ENCODE results near the gene FAM3A. TPM values are rescaled to one million over a fixed set of nuclear protein-coding genes. Genes with fewer than 3 reads are reported as not detected.

FAM3A gene
- total and polyA plus RNA-seq, 2 of the 8 experiments (the other 6 are each of a cell fraction or from before 2014, with no cell fraction given) = 16.2 to 18.6 TPM

DNA sequence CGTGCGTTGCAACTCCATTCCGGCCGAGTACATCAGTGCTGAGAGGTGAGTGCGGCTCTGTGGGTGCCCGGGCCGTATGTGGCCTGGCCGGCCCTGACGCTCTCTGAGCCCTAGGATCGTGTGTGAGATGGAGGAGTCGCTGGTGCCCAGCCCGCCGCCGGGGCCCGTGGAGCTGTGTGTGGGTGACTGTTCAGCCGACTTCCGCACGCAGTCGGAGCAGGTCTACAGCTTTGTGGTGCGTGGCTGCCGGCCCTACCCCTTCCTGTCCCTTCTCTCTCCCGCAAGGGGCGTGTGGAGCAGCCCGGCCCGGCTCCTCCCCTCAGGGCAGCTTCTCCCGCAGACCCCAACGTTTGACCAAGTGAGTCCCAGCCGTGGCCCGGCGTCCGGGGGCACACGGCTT lies 50.0 kb downstream of the FAM3A start:
- H3K23ac ChIP-seq (ENCODE audit: insufficient read length) = no peak overlapping the region
- H3K36me3 ChIP-seq (ENCODE audit: control insufficient read depth in 2 of 4, insufficient read depth in 4 of 4, low read length in 3 of 4) = peaks cover 0 to 31% (median 7%) of the 10 kb centered on the region in 4 experiments; a peak in 6 of 8 replicates
- H2BK5ac ChIP-seq (ENCODE audit: low read depth, low read length) = no peak overlapping the region
- no peak overlapping the region for H3K4me2 ChIP-seq (ENCODE audit: insufficient read depth in 1 of 2, low read depth in 2 of 2, low read length in 2 of 2)
- H3K23me2 ChIP-seq (ENCODE audit: low read depth, low read length) = no peaks in the 10 kb centered on the region
- FAIRE-seq = no peak
- TF ChIP-seq BCL11A (IDR thresholded peaks at IDR 0.05; ENCODE audit: low read depth in 2 of 2, low read length in 2 of 2) (no peak), GTF2F1 (IDR thresholded peaks at IDR 0.05; ENCODE audit: borderline replicate concordance, low read depth, low read length) (no peak), EZH2 (IDR thresholded peaks at IDR 0.05; ENCODE audit: low read depth, low read length, severe bottlenecking) (no peak), POLR2AphosphoS5 (IDR thresholded peaks at IDR 0.05; ENCODE audit: low read depth, low read length) (no peak), CBX8 (IDR thresholded peaks at IDR 0.05; ENCODE audit: borderline replicate concordance, low read depth, low read length) (no peak), ZNF274 (IDR thresholded peaks at IDR 0.05; ENCODE audit: borderline replicate concordance, extremely low read depth, low read length) (no peak), FOSL1 (IDR thresholded peaks at IDR 0.05; ENCODE audit: insufficient read depth, low read depth, low read length) (no peak), SAP30 (IDR thresholded peaks at IDR 0.05; ENCODE audit: insufficient read depth, insufficient replicate concordance, low read length) (no peak), RFX5 (IDR thresholded peaks at IDR 0.05; ENCODE audit: borderline replicate concordance, low read depth, low read length) (no peak)
- TF ChIP-seq, protein P1, sequence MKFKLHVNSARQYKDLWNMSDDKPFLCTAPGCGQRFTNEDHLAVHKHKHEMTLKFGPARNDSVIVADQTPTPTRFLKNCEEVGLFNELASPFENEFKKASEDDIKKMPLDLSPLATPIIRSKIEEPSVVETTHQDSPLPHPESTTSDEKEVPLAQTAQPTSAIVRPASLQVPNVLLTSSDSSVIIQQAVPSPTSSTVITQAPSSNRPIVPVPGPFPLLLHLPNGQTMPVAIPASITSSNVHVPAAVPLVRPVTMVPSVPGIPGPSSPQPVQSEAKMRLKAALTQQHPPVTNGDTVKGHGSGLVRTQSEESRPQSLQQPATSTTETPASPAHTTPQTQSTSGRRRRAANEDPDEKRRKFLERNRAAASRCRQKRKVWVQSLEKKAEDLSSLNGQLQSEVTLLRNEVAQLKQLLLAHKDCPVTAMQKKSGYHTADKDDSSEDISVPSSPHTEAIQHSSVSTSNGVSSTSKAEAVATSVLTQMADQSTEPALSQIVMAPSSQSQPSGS (IDR thresholded peaks at IDR 0.05; ENCODE audit: low read length) = no peak
- TF ChIP-seq, protein P2, sequence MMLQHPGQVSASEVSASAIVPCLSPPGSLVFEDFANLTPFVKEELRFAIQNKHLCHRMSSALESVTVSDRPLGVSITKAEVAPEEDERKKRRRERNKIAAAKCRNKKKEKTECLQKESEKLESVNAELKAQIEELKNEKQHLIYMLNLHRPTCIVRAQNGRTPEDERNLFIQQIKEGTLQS (IDR thresholded peaks at IDR 0.05; ENCODE audit: insufficient read depth, low read depth, low read length) = no peak
- no peak overlapping the region for H2BK120ac ChIP-seq (replicated peaks; ENCODE audit: low read depth, low read length)
- H4K5ac ChIP-seq (ENCODE audit: insufficient read length, low read depth, low read length) = no peak overlapping the region
- no peak overlapping the region for H2BK15ac ChIP-seq (ENCODE audit: low read length)
- H4K20me1 ChIP-seq (replicated peaks in 1 of 2; ENCODE audit: control insufficient read depth in 1 of 2, insufficient read depth in 2 of 2, low read length in 2 of 2) = no peaks in the 10 kb centered on the region
- no peaks in the 10 kb centered on the region for H3K9me3 ChIP-seq (ENCODE audit: insufficient read depth in 2 of 2, low read depth in 1 of 2, low read length in 1 of 2)
- H3K18ac ChIP-seq (ENCODE audit: extremely low read depth, low read length) = no peak overlapping the region
- H3K56ac ChIP-seq (replicated peaks; ENCODE audit: insufficient read length, low read depth, low read length) = no peak overlapping the region
- H4K91ac ChIP-seq (replicated peaks; ENCODE audit: insufficient read length, low read length) = no peak overlapping the region
- no peak overlapping the region for H3K27ac ChIP-seq (ENCODE audit: low read depth, low read length)
- no peaks in the 10 kb centered on the region for H3K27me3 ChIP-seq (replicated peaks in 1 of 4; ENCODE audit: control insufficient read depth in 3 of 4, extremely low read depth in 1 of 4, insufficient read depth in 3 of 4, low read length in 3 of 4)
- no peaks in the 10 kb centered on the region for H3K79me1 ChIP-seq (ENCODE audit: low read depth, low read length)
- H2BK20ac ChIP-seq (ENCODE audit: low read length) = no peak overlapping the region
- H3K4me1 ChIP-seq (replicated peaks in 1 of 4; ENCODE audit: control insufficient read depth in 3 of 4, insufficient read depth in 4 of 4, low read length in 3 of 4) = no peaks in the 10 kb centered on the region
- WGBS, 2 experiments (ENCODE audit: extremely low coverage in 1 of 2, insufficient coverage in 1 of 2, insufficient read length in 1 of 2, insufficient replicate concordance in 2 of 2, low coverage in 1 of 2, low lambda C conversion rate in 2 of 2, missing lambda C conversion rate in 1 of 2) = 91% methylated on average over 13 of the region's 32 CpGs; no CpG with 5 or more reads in 1 of the 2 experiments
- no peak overlapping the region for H3K14ac ChIP-seq (ENCODE audit: insufficient read length)
- no peak overlapping the region for H2AK5ac ChIP-seq (ENCODE audit: low read depth, low read length)
- H3K79me2 ChIP-seq (ENCODE audit: control insufficient read depth in 1 of 2, insufficient read depth in 2 of 2, low read length in 2 of 2) = no peaks in the 10 kb centered on the region
- DNase-seq (ENCODE audit: low read depth in 1 of 2, low spot score in 2 of 2) = no peak
- no peak overlapping the region for H3K4ac ChIP-seq (replicated peaks; ENCODE audit: insufficient read length, low read depth, low read length)
- H3K4me3 ChIP-seq (ENCODE audit: extremely low read depth in 1 of 4, insufficient read depth in 2 of 4, low read depth in 3 of 4, low read length in 4 of 4) = no peak overlapping the region
- ChIA-PET POLR2A (ENCODE audit: partially characterized antibody) (interaction anchor here (1.0 to 1.3 kb wide), 2 partner anchors 41 to 101 kb away, joined by 3 read pairs; no protein-coding TSS in a partner anchor), CTCF (ENCODE audit: partially characterized antibody) (interaction anchor here (1.0 kb wide), 2 partner anchors 20 to 66 kb away, joined by 3 read pairs; no protein-coding TSS in a partner anchor)
- H2BK12ac ChIP-seq (ENCODE audit: low read depth, low read length) = no peak overlapping the region
- no peak overlapping the region for H3K9ac ChIP-seq (replicated peaks in 1 of 4; ENCODE audit: extremely low read depth in 1 of 4, low read depth in 3 of 4, low read length in 3 of 4)
- H2AFZ ChIP-seq (ENCODE audit: low read length) = no peak overlapping the region
- no peak overlapping the region for H4K8ac ChIP-seq (ENCODE audit: extremely low read depth, insufficient read depth, low read length)

All from H1 (cell line).